Endodermal cell (in vitro differentiated cells): ENCODE data around the gene MOSPD3. TPM values are rescaled to one million over a fixed set of nuclear protein-coding genes. Genes with fewer than 3 reads are reported as not detected.

Experiments
- DNase-seq: peaks from one replicate; pipeline ENCODE4 v3.0.0-alpha.2; 2017
- H3K27ac ChIP-seq: 2 replicates; pipeline ENCODE4 v1.5.1; 2013; ENCODE audit warnings: mild to moderate bottlenecking, low read depth, low read length, moderate library complexity
- H3K27me3 ChIP-seq: 2 replicates; pipeline ENCODE4 v1.6.1; 2013; ENCODE audit warnings: mild to moderate bottlenecking, low read length, moderate library complexity; ENCODE audit not compliant: insufficient read depth, control insufficient read depth, poor library complexity, severe bottlenecking
- H3K36me3 ChIP-seq: 2 replicates; pipeline ENCODE4 v1.7.0; 2013; ENCODE audit warnings: mild to moderate bottlenecking, low read length, moderate library complexity; ENCODE audit not compliant: control insufficient read depth, insufficient read depth
- H3K4me1 ChIP-seq: one replicate; pipeline ENCODE4 v1.7.0; 2013; ENCODE audit warnings: low read length; ENCODE audit not compliant: control insufficient read depth, insufficient read depth
- H3K4me3 ChIP-seq: 2 replicates; pipeline ENCODE4 v1.5.1; 2013; ENCODE audit warnings: mild to moderate bottlenecking, low read length, moderate library complexity
- H3K9ac ChIP-seq: 2 replicates; pipeline ENCODE4 v1.6.1; 2013; ENCODE audit warnings: mild to moderate bottlenecking, low read length, moderate library complexity; ENCODE audit not compliant: poor library complexity, severe bottlenecking; ENCODE audit errors: extremely low read depth
- H3K9me3 ChIP-seq: 2 replicates; pipeline ENCODE4 v1.6.1; 2013; ENCODE audit warnings: mild to moderate bottlenecking, low read length, moderate library complexity; ENCODE audit not compliant: control insufficient read depth
- H3K27ac Mint-ChIP-seq: 2 replicates; pipeline ENCODE4 v1.8.0; 2020; ENCODE audit warnings: mixed read lengths
- H3K27me3 Mint-ChIP-seq: 2 replicates; pipeline ENCODE4 v1.8.0; 2021; ENCODE audit warnings: mild to moderate bottlenecking, mixed read lengths; ENCODE audit not compliant: insufficient read depth
- H3K36me3 Mint-ChIP-seq: 2 replicates; pipeline ENCODE4 v1.8.0; 2020; ENCODE audit warnings: low read depth, mixed read lengths
- H3K4me1 Mint-ChIP-seq: 2 replicates; pipeline ENCODE4 v1.8.0; 2020; ENCODE audit warnings: mixed read lengths
- H3K4me3 Mint-ChIP-seq: 2 replicates; pipeline ENCODE4 v1.8.0; 2020; ENCODE audit warnings: mild to moderate bottlenecking, moderate library complexity, mixed read lengths
- H3K9me3 Mint-ChIP-seq: 2 replicates; pipeline ENCODE4 v1.8.0; 2020; ENCODE audit warnings: mild to moderate bottlenecking, mixed read lengths
- WGBS, 2 experiments: methylation state at CpG; one replicate each; pipeline versions ENCODE4 v1.1.5 to v1.1.7; 2013; ENCODE audit warnings: missing lambda C conversion rate in 2 of 2, mixed read lengths in 1 of 2; ENCODE audit not compliant: insufficient coverage in 1 of 2, insufficient read length in 1 of 2; 5-methylcytosine and 5-hydroxymethylcytosine counted together
- total RNA-seq, 2 donors: library from RNA; stranded (reverse); fragmentation: NEBNext Ultra II Directional in 1 of 2; extraction: Animal tissue kit (Norgen Biotek cat#: 25700) in 1 of 2; gene quantifications; 2 replicates in 1 of 2; 3 replicates in 1 of 2; pipeline ENCODE4 v1.2.1, GENCODE V29; 2021
- TF ChIP-seq, protein P1 (sequence below): fragments of 200-600 bp; sonication (generic); conservative IDR thresholded peaks from 2 replicates; pipeline ENCODE4 v1.5.0; 2021; ENCODE audit warnings: antibody characterized with exemption, mild to moderate bottlenecking

MOSPD3 gene
- total RNA-seq, 2 donors from 2014 or later: 19.8 to 25.5 TPM

GRCh38 chr7:100600730-100601038 is 11.7 kb upstream of the MOSPD3 start:
- H3K36me3 Mint-ChIP-seq: no peaks in the 10 kb centered on the region
- no peak overlapping the region for H3K4me3 Mint-ChIP-seq
- TF ChIP-seq, protein P1, sequence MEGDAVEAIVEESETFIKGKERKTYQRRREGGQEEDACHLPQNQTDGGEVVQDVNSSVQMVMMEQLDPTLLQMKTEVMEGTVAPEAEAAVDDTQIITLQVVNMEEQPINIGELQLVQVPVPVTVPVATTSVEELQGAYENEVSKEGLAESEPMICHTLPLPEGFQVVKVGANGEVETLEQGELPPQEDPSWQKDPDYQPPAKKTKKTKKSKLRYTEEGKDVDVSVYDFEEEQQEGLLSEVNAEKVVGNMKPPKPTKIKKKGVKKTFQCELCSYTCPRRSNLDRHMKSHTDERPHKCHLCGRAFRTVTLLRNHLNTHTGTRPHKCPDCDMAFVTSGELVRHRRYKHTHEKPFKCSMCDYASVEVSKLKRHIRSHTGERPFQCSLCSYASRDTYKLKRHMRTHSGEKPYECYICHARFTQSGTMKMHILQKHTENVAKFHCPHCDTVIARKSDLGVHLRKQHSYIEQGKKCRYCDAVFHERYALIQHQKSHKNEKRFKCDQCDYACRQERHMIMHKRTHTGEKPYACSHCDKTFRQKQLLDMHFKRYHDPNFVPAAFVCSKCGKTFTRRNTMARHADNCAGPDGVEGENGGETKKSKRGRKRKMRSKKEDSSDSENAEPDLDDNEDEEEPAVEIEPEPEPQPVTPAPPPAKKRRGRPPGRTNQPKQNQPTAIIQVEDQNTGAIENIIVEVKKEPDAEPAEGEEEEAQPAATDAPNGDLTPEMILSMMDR: no peak

DNA sequence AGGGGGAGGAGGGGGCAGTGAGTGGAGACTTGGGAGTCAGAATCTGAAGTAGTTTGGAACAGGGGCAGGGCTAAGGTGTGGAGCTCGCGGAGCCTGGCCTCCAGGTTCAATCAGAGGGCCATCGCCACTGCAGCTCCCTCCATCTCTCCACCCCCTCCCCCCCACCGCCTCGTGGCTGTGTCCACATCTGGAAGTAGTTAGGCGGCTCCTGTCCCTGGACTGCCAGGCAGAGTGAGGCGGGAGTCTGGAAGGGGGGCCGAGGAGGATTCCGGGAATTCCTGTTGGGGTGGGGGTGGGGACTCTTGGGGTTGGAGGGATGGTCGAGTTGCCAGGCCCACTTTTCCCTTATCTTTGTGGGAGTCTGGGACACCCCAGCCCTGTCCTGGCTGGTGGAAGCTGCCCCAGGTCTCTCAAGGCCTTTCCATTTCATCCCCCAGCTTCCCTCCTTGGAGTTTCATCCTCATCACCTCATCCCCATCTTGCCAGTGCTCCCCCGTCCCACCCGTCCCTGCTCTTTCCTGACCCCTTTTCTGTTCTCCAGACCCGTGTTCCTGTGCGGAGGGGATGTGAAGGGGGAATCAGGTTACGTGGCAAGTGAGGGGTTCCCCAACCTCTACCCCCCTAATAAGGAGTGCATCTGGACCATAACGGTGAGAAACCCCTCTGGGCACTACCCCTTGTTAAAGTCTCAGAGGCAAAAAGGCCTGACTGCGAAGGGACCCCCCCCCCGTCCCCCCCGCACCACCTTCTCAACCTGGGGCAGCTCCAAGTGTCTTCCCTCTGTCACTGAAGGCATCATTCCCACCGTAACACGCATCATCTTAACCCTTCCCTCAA is 9.2 kb upstream of the MOSPD3 start:
- Mint-ChIP-seq H3K4me1 (peaks cover 19% of the 10 kb centered on the region), H3K27ac (no peak overlapping the region), H3K9me3 (no peaks in the 10 kb centered on the region), H3K36me3 (no peaks in the 10 kb centered on the region), H3K4me3 (peak overlapping the region; percentile 62), H3K27me3 (peaks cover 31% of the 10 kb centered on the region)
- Histone ChIP-seq H3K27me3 (peaks cover 18% of the 10 kb centered on the region), H3K9me3 (no peaks in the 10 kb centered on the region), H3K27ac (no peak overlapping the region), H3K4me1 (peaks cover 5% of the 10 kb centered on the region), H3K9ac (no peak overlapping the region), H3K4me3 (peak overlapping the region; percentile 70), H3K36me3 (no peaks in the 10 kb centered on the region)
- WGBS, 2 experiments: 13 to 58% methylated on average over 3 to 19 of the region's 21 CpGs
- peak; percentile 90 for DNase-seq
- TF ChIP-seq, protein P1: no peak

More at GRCh38 chr7:100600730-100601038, 11.7 kb upstream of the MOSPD3 start:
- Histone ChIP-seq H3K27ac (no peak overlapping the region), H3K9ac (no peak overlapping the region), H3K4me1 (peaks cover 5% of the 10 kb centered on the region), H3K27me3 (peaks cover 10% of the 10 kb centered on the region), H3K4me3 (no peak overlapping the region), H3K9me3 (no peaks in the 10 kb centered on the region), H3K36me3 (no peaks in the 10 kb centered on the region)
- H3K9me3 Mint-ChIP-seq: no peaks in the 10 kb centered on the region
- no peak for DNase-seq
- WGBS, 2 experiments: 69 to 87% methylated on average over 7 to 9 of the region's 9 CpGs
- peaks cover 19% of the 10 kb centered on the region for H3K4me1 Mint-ChIP-seq
- no peak overlapping the region for H3K27ac Mint-ChIP-seq
- H3K27me3 Mint-ChIP-seq: peaks cover 19% of the 10 kb centered on the region

- Mint-ChIP-seq H3K27ac (peak overlapping the region; percentile 84), H3K36me3 (no peaks in the 10 kb centered on the region), H3K4me1 (peaks cover 19% of the 10 kb centered on the region), H3K9me3 (no peaks in the 10 kb centered on the region), H3K27me3 (peaks cover 31% of the 10 kb centered on the region), H3K4me3 (peak overlapping the region; percentile 62)
- peak overlapping the region; percentile 70 for H3K4me3 ChIP-seq
- WGBS, 2 experiments: 21% methylated on average over 4 to 10 of the region's 10 CpGs
- no peaks in the 10 kb centered on the region for H3K36me3 ChIP-seq
- peaks cover 5% of the 10 kb centered on the region for H3K4me1 ChIP-seq
- peaks cover 18% of the 10 kb centered on the region for H3K27me3 ChIP-seq
- H3K9ac ChIP-seq: no peak overlapping the region
- no peak for DNase-seq
- no peaks in the 10 kb centered on the region for H3K9me3 ChIP-seq
- H3K27ac ChIP-seq: no peak overlapping the region
- TF ChIP-seq, protein P1: no peak
These were observed 8.7 kb upstream of the MOSPD3 start for GRCh38 chr7:100603726-100604027.
